Neural progenitor cell (in vitro differentiated cells): Measurements from ENCODE around the gene RPA4. TPM values are rescaled to one million over a fixed set of nuclear protein-coding genes. Genes with fewer than 3 reads are reported as not detected.

Source experiments
- DNase-seq: peaks from one replicate; pipeline ENCODE4 v3.0.0-alpha.2; 2016; ENCODE audit warnings: low spot score
- H2AFZ ChIP-seq: fragments of 200-600 bp; sonication (generic); replicated peaks from 2 replicates; pipeline ENCODE4 v1.6.1; 2016; ENCODE audit warnings: antibody characterized with exemption
- H3F3A ChIP-seq: fragments of 200-600 bp; sonication (generic); 2 replicates; pipeline ENCODE4 v1.6.1; 2016; ENCODE audit warnings: antibody characterized with exemption, low read depth
- H3K27ac ChIP-seq: fragments of 200-600 bp; sonication (generic); 2 replicates; pipeline ENCODE4 v1.5.1; 2016; ENCODE audit warnings: mild to moderate bottlenecking
- H3K27me3 ChIP-seq: fragments of 200-600 bp; sonication (generic); 2 replicates; pipeline ENCODE4 v1.6.1; 2016; ENCODE audit warnings: mild to moderate bottlenecking, moderate library complexity
- H3K36me3 ChIP-seq: fragments of 200-600 bp; sonication (generic); 2 replicates; pipeline ENCODE4 v1.5.1; 2016
- H3K4me1 ChIP-seq: fragments of 200-600 bp; sonication (generic); 2 replicates; pipeline ENCODE4 v1.6.1; 2016; ENCODE audit warnings: mixed run types
- H3K4me2 ChIP-seq: fragments of 200-600 bp; sonication (generic); 2 replicates; pipeline ENCODE4 v1.6.1; 2016
- H3K4me3 ChIP-seq: fragments of 200-600 bp; sonication (generic); 2 replicates; pipeline ENCODE4 v1.5.1; 2016
- H3K79me2 ChIP-seq: fragments of 200-600 bp; sonication (generic); 2 replicates; pipeline ENCODE4 v1.6.1; 2016; ENCODE audit warnings: low read depth
- H3K9ac ChIP-seq: fragments of 200-600 bp; sonication (generic); 2 replicates; pipeline ENCODE4 v1.6.1; 2016
- H3K9me3 ChIP-seq: fragments of 200-600 bp; sonication (generic); 2 replicates; pipeline ENCODE4 v1.5.1; 2016; ENCODE audit warnings: low read depth
- H4K20me1 ChIP-seq: fragments of 200-600 bp; sonication (generic); 2 replicates; pipeline ENCODE4 v1.6.1; 2016; ENCODE audit warnings: low read depth
- H3K27ac Mint-ChIP-seq: 3 replicates; pipeline ENCODE4 v1.8.0; 2021; ENCODE audit warnings: mixed read lengths
- H3K27me3 Mint-ChIP-seq: 2 replicates; pipeline ENCODE4 v1.8.0; 2022; ENCODE audit warnings: low read depth, mild to moderate bottlenecking, inconsistent platforms, moderate library complexity, mixed read lengths; ENCODE audit not compliant: insufficient read depth
- H3K36me3 Mint-ChIP-seq: 3 replicates; pipeline ENCODE4 v1.8.0; 2021; ENCODE audit warnings: mixed read lengths
- H3K4me1 Mint-ChIP-seq: 3 replicates; pipeline ENCODE4 v1.8.0; 2021; ENCODE audit warnings: mixed read lengths
- H3K4me3 Mint-ChIP-seq: 3 replicates; pipeline ENCODE4 v1.8.0; 2021; ENCODE audit warnings: mild to moderate bottlenecking, moderate library complexity, mixed read lengths
- H3K9me3 Mint-ChIP-seq: 3 replicates; pipeline ENCODE4 v1.8.0; 2020; ENCODE audit warnings: mixed read lengths
- CTCF ChIP-seq: fragments of 200-600 bp; sonication (generic); IDR thresholded peaks from 2 replicates; pipeline ENCODE4 v1.5.1; 2017; ENCODE audit warnings: antibody characterized with exemption, mild to moderate bottlenecking
- EZH2 ChIP-seq: fragments of 200-600 bp; sonication (generic); IDR thresholded peaks from 2 replicates; pipeline ENCODE4 v1.6.1; 2017; ENCODE audit warnings: antibody characterized with exemption, mild to moderate bottlenecking, moderate library complexity
- EZH2phosphoT487 ChIP-seq: fragments of 200-600 bp; sonication (generic); IDR thresholded peaks from 2 replicates; pipeline ENCODE4 v1.6.1; 2017; ENCODE audit warnings: antibody characterized with exemption
- total RNA-seq: library from RNA; depleted of rRNA; stranded (reverse); fragments of >200 nt; gene quantifications from 2 replicates; pipeline ENCODE4 v1.2.3, GENCODE V29; 2015; ENCODE audit warnings: low replicate concordance

The RPA4 gene
- total RNA-seq: 0.22 and 0.34 TPM in 2 replicates

DNA sequence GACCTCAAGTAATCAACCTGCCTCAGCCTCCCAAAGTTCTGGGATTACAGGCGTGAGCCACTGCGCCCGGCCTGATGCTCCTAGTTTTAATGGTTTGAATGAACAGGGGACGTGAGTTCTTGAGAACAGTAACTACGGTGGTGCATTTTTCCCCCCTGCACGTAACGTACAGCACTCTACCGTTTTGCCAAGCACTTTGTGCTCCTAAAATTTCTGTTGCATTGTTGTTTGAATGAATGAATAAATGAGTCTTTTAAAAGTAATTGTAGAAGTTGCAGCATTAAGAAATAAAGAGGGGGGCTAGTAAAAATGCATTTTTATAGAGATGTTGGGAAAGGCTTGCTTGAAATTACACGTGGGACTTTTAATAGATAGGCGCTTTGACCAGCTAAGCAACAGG, at the start of gene RPA4:
Gene RPA4 (plus strand): TSS at position 301 of the 400 bp plus-strand sequence. CDS start 403 bp downstream, outside the sequence.
- peak within 1 kb of the TSS; percentile 58 for H3K27ac Mint-ChIP-seq
- no peaks in the 10 kb centered on the region for H3K27me3 ChIP-seq
- H3K4me1 Mint-ChIP-seq: peaks cover 6% of the 10 kb centered on the region
- no peak within 1 kb of the TSS for H3K4me3 ChIP-seq
- H3K4me1 ChIP-seq: no peaks in the 10 kb centered on the region
- H3K27me3 Mint-ChIP-seq: no peaks in the 10 kb centered on the region
- no peaks in the 10 kb centered on the region for H3K79me2 ChIP-seq
- H2AFZ ChIP-seq: no peak within 1 kb of the TSS
- no peaks in the 10 kb centered on the region for H3K36me3 ChIP-seq
- H3K9ac ChIP-seq: no peak within 1 kb of the TSS
- no peak within 1 kb of the TSS for H3K4me3 Mint-ChIP-seq
- H3K4me2 ChIP-seq: no peak within 1 kb of the TSS
- H3K9me3 ChIP-seq: peaks cover 4% of the 10 kb centered on the region
- no peak within 1 kb of the TSS for H3K27ac ChIP-seq
- no peaks in the 10 kb centered on the region for H3F3A ChIP-seq
- peaks cover 2% of the 10 kb centered on the region for H3K9me3 Mint-ChIP-seq
- peaks cover 8% of the 10 kb centered on the region for H3K36me3 Mint-ChIP-seq
- H4K20me1 ChIP-seq: no peaks in the 10 kb centered on the region
- TF ChIP-seq EZH2: no peak
- no peak for TF ChIP-seq CTCF
- TF ChIP-seq EZH2phosphoT487: no peak
- DNase-seq: no peak

DNA sequence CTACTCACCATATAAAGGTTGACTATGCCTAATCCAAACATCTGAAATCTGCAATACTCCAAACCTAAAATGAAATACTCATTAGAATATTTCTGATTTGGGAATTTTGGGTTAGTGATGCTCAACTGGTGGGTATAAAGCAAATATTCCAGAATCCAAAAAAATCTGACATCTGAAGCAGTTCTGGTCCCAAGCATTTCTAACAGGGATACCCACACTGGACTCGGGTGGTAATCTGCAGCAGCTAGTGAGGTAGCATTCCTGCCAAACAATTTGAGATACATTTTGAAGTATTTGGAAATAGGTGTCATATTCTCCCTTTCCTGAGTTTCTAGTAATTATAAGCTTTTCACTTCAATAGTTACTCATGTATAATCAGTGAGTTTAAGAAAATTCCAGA, 49.6 kb upstream of the RPA4 start:
- no peak for DNase-seq
- Histone ChIP-seq H3K4me3 (no peak overlapping the region), H3K4me1 (no peaks in the 10 kb centered on the region), H3K79me2 (no peaks in the 10 kb centered on the region), H3F3A (no peaks in the 10 kb centered on the region), H3K9me3 (no peaks in the 10 kb centered on the region), H2AFZ (no peak overlapping the region), H3K4me2 (no peak overlapping the region), H4K20me1 (no peaks in the 10 kb centered on the region), H3K27me3 (no peaks in the 10 kb centered on the region), H3K27ac (no peak overlapping the region), H3K9ac (no peak overlapping the region), H3K36me3 (no peaks in the 10 kb centered on the region)
- Mint-ChIP-seq H3K27me3 (no peaks in the 10 kb centered on the region), H3K9me3 (no peaks in the 10 kb centered on the region), H3K27ac (no peak overlapping the region), H3K36me3 (no peaks in the 10 kb centered on the region), H3K4me3 (no peak overlapping the region), H3K4me1 (no peaks in the 10 kb centered on the region)
- TF ChIP-seq EZH2phosphoT487: no peak
- TF ChIP-seq CTCF: no peak
- TF ChIP-seq EZH2: no peak

DNA sequence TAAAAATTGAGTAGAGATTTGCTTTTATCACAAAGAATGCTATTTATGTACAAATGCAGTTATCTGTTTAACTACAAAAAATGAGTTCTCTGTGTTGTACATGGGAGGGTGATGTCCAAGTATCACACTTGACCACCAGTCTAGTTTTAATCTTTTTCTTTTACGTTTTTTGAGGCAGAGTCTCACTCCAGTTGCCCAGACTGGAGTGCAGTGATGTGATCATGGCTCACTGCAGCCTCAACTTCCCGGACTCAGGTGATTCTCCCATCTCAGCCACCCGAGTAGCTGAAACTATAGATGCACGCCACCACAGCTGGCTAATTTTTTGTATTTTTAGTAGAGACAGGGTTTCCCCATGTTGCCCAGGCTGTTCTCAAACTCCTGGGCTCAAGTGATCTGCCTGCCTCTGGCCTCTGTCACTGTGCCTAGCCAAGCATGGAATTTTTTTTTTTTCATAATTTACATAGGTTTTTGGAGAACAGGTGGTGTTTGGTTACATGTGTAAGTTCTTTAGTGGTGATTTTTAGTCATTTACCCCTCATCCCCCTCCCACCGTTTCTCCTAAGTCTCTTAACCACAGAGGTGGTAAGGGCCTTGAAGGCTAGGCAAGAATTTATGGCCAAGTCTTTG, 47.9 kb upstream of the RPA4 start:
- no peaks in the 10 kb centered on the region for H3K4me1 Mint-ChIP-seq
- Histone ChIP-seq H3K79me2 (no peaks in the 10 kb centered on the region), H3K27me3 (no peaks in the 10 kb centered on the region), H3F3A (no peaks in the 10 kb centered on the region), H2AFZ (no peak overlapping the region), H3K4me3 (no peak overlapping the region), H3K4me2 (no peak overlapping the region), H3K36me3 (no peaks in the 10 kb centered on the region), H4K20me1 (no peaks in the 10 kb centered on the region), H3K4me1 (no peaks in the 10 kb centered on the region), H3K9ac (no peak overlapping the region), H3K9me3 (no peaks in the 10 kb centered on the region), H3K27ac (no peak overlapping the region)
- no peaks in the 10 kb centered on the region for H3K36me3 Mint-ChIP-seq
- H3K9me3 Mint-ChIP-seq: no peaks in the 10 kb centered on the region
- no peak for TF ChIP-seq EZH2phosphoT487
- no peak for TF ChIP-seq CTCF
- TF ChIP-seq EZH2: no peak
- no peaks in the 10 kb centered on the region for H3K27me3 Mint-ChIP-seq
- no peak overlapping the region for H3K4me3 Mint-ChIP-seq
- H3K27ac Mint-ChIP-seq: no peak overlapping the region
- DNase-seq: no peak
